ENCODE results near the gene FHAD1.

Gene FHAD1

GRCh38 chr1:15343729-15344128, 96.7 kb downstream of the FHAD1 start:
- TF ChIP-seq POLR2AphosphoS5 (IDR thresholded peaks at IDR 0.05; ENCODE audit: low read depth, low read length), result no peak
- TF ChIP-seq REST (IDR thresholded peaks at IDR 0.05; ENCODE audit: insufficient read depth in 1 of 2, low read depth in 2 of 2, low read length in 2 of 2), result no peak
- TF ChIP-seq SIN3A (IDR thresholded peaks at IDR 0.05; ENCODE audit: borderline replicate concordance, insufficient read depth, low read length), result no peak
- TF ChIP-seq TAF1 (IDR thresholded peaks at IDR 0.05; ENCODE audit: borderline replicate concordance, insufficient read depth, low read length), result no peak
- TF ChIP-seq FOXP2 (optimal IDR thresholded peaks at IDR 0.05; ENCODE audit: borderline replicate concordance, extremely low read depth, extremely low read length, insufficient read depth), result no peak

GRCh38 chr1:15344380-15344779, 97.4 kb downstream of the FHAD1 start:
- TF ChIP-seq TAF1 (IDR thresholded peaks at IDR 0.05; ENCODE audit: borderline replicate concordance, insufficient read depth, low read length) (no peak), REST (IDR thresholded peaks at IDR 0.05; ENCODE audit: insufficient read depth in 1 of 2, low read depth in 2 of 2, low read length in 2 of 2) (no peak), SIN3A (IDR thresholded peaks at IDR 0.05; ENCODE audit: borderline replicate concordance, insufficient read depth, low read length) (no peak), FOXP2 (optimal IDR thresholded peaks at IDR 0.05; ENCODE audit: borderline replicate concordance, extremely low read depth, extremely low read length, insufficient read depth) (no peak), POLR2AphosphoS5 (IDR thresholded peaks at IDR 0.05; ENCODE audit: low read depth, low read length) (no peak)

- TF ChIP-seq REST (IDR thresholded peaks at IDR 0.05; ENCODE audit: insufficient read depth in 1 of 2, low read depth in 2 of 2, low read length in 2 of 2) (no peak), POLR2AphosphoS5 (IDR thresholded peaks at IDR 0.05; ENCODE audit: low read depth, low read length) (no peak), SIN3A (IDR thresholded peaks at IDR 0.05; ENCODE audit: borderline replicate concordance, insufficient read depth, low read length) (no peak), TAF1 (IDR thresholded peaks at IDR 0.05; ENCODE audit: borderline replicate concordance, insufficient read depth, low read length) (no peak), FOXP2 (optimal IDR thresholded peaks at IDR 0.05; ENCODE audit: borderline replicate concordance, extremely low read depth, extremely low read length, insufficient read depth) (no peak)
Measured at GRCh38 chr1:15344800-15345704, 98.0 kb downstream of the FHAD1 start.

- TF ChIP-seq FOXP2 (optimal IDR thresholded peaks at IDR 0.05; ENCODE audit: borderline replicate concordance, extremely low read depth, extremely low read length, insufficient read depth) (no peak), SIN3A (IDR thresholded peaks at IDR 0.05; ENCODE audit: borderline replicate concordance, insufficient read depth, low read length) (no peak)
Measured at GRCh38 chr1:15345705-15346345, 98.8 kb downstream of the FHAD1 start.

GRCh38 chr1:15346346-15347030, 99.5 kb downstream of the FHAD1 start:
- TF ChIP-seq POLR2AphosphoS5 (IDR thresholded peaks at IDR 0.05; ENCODE audit: low read depth, low read length), result no peak
- TF ChIP-seq SIN3A (IDR thresholded peaks at IDR 0.05; ENCODE audit: borderline replicate concordance, insufficient read depth, low read length), result no peak
- no peak for TF ChIP-seq REST (IDR thresholded peaks at IDR 0.05; ENCODE audit: insufficient read depth in 1 of 2, low read depth in 2 of 2, low read length in 2 of 2)
